ENCODE results near the gene TAPBPL.

Gene TAPBPL

GRCh38 chr12:6507102-6507998 is 55.5 kb downstream of the TAPBPL start:
- no peak for TF ChIP-seq CTCF (IDR thresholded peaks at IDR 0.05; ENCODE audit: low read depth, low read length)
- no peak for DNase-seq (ENCODE audit: extremely low read depth, low read depth)

- no peak for TF ChIP-seq CTCF (IDR thresholded peaks at IDR 0.05; ENCODE audit: low read depth, low read length)
- no peak for DNase-seq (ENCODE audit: extremely low read depth, low read depth)
Measured at GRCh38 chr12:6508087-6508486, 56.2 kb downstream of the TAPBPL start.

All from AG09319 (cell line).